Thoracic aorta endothelial cell (primary cell): ENCODE measurements around the gene PSME4. TPM values are rescaled to one million over a fixed set of nuclear protein-coding genes. Genes with fewer than 3 reads are reported as not detected.

Experiments
- small RNA-seq: library from RNA; depleted of rRNA; stranded (forward); fragments of <200 nt; gene quantifications from one replicate; pipeline ENCODE3, GENCODE V24; 2012
- total RNA-seq: library from RNA; depleted of rRNA; stranded (reverse); fragments of >200 nt; gene quantifications from 2 replicates; pipeline ENCODE4 v1.2.3, GENCODE V29; 2012

PSME4 gene
- total RNA-seq: 153 and 179 TPM in 2 replicates

GRCh38 chr2:53970724-53971602, at the start of gene PSME4:
PSME4 (minus strand) TSS chr2:53970993; CDS start chr2:53970784, 209 bp downstream.

GRCh38 chr2:53859206-53860181, 111.3 kb downstream of the PSME4 start, which contains the start of gene GPR75:
GPR75 (minus strand) TSS chr2:53859967; CDS start chr2:53854756, 5,211 bp downstream.

Small RNA genes lying within 50 kb of the gene (small RNA-seq; reads per million reads assigned to genes)
- not detected for gene MIR3682

Other genes starting within 250 kb of the PSME4 start
- gene CHAC2, start 203.2 kb downstream of the PSME4 start, total RNA-seq: 14.9 and 20.0 TPM in 2 replicates
- gene ASB3, start 184.0 kb downstream of the PSME4 start, total RNA-seq: 20.9 and 24.9 TPM in 2 replicates
- 59.7 and 86.6 TPM in 2 replicates for gene ERLEC1, start 183.9 kb downstream of the PSME4 start, total RNA-seq
- gene GPR75, start 111.0 kb downstream of the PSME4 start, total RNA-seq: 4.9 and 6.3 TPM in 2 replicates
- 2.9 and 5.7 TPM in 2 replicates for gene ACYP2, start 144.6 kb upstream of the PSME4 start, total RNA-seq